Fibroblast of villous mesenchyme (primary cell): ENCODE measurements around the gene ZRANB1. TPM values are rescaled to one million over a fixed set of nuclear protein-coding genes. Genes with fewer than 3 reads are reported as not detected.

Experiments
- DNase-seq: peaks from one replicate; pipeline ENCODE4 v3.0.0-alpha.2; 2010; ENCODE audit warnings: low read depth
- H3K4me3 ChIP-seq: 2 replicates; pipeline ENCODE4 v1.5.1; 2011; ENCODE audit warnings: low read depth, mild to moderate bottlenecking, low read length
- CTCF ChIP-seq: IDR thresholded peaks from 2 replicates; pipeline ENCODE4 v1.5.1; 2012; ENCODE audit warnings: low read depth, mild to moderate bottlenecking, low read length; ENCODE audit not compliant: insufficient read depth
- total RNA-seq: library from RNA; depleted of rRNA; stranded (reverse); fragments of >200 nt; gene quantifications from 2 replicates; pipeline ENCODE4 v1.2.3, GENCODE V29; 2012

ZRANB1 gene
- total RNA-seq, 1 donor: 37.1 TPM

GRCh38 chr10:124959564-124959963, 17.6 kb downstream of the ZRANB1 start:
- DNase-seq: no peak
- H3K4me3 ChIP-seq: no peak overlapping the region
- no peak for TF ChIP-seq CTCF

GRCh38 chr10:124961248-124961570, 19.3 kb downstream of the ZRANB1 start:
- DNase-seq: no peak
- no peak for TF ChIP-seq CTCF
- no peak overlapping the region for H3K4me3 ChIP-seq

DNA sequence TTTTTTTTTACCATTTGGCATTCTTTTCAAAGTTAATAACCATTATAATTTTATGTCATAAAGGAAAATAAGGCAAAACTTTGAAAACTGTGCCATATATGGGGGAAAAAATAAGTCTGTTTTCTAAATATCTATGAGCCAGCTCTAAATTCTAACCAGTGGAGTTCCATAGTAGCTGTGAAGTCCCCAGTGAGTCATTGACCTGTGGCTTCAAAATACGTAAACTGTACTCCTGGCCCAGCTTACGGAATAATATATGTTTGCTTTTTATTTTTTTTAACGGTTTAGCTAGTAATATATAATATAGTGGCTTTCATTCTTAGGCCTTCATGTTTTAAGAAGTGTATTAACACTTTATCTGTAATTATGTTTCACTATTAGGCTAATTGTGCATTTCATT, 20.5 kb downstream of the ZRANB1 start:
- H3K4me3 ChIP-seq: no peak overlapping the region
- TF ChIP-seq CTCF: no peak
- peak; percentile 66 for DNase-seq

GRCh38 chr10:124963866-124964720, 22.2 kb downstream of the ZRANB1 start:
- no peak for DNase-seq
- no peak overlapping the region for H3K4me3 ChIP-seq
- TF ChIP-seq CTCF: no peak

DNA sequence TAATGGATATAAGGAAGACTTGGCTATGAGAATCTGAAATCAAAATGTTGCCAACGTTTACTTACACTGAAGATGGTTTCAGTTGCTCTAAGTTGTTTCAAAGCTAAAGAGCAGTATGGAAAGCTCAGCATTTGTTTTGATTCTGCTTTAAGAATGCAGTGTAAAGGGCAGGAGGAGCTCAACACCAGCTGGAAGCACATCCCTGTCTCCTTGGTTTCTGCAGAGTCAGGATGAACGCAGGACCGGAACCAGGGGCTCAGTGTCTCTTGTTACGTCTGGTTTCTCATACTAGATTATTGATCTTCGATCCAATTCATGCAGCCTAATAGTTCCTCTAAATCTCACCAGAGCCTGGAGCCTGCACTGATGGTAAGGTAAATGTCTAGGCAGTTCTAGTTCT, 24.1 kb downstream of the ZRANB1 start:
- no peak overlapping the region for H3K4me3 ChIP-seq
- no peak for TF ChIP-seq CTCF
- DNase-seq: no peak

GRCh38 chr10:124967255-124967654, 25.3 kb downstream of the ZRANB1 start:
- no peak for DNase-seq
- H3K4me3 ChIP-seq: no peak overlapping the region
- no peak for TF ChIP-seq CTCF

DNA sequence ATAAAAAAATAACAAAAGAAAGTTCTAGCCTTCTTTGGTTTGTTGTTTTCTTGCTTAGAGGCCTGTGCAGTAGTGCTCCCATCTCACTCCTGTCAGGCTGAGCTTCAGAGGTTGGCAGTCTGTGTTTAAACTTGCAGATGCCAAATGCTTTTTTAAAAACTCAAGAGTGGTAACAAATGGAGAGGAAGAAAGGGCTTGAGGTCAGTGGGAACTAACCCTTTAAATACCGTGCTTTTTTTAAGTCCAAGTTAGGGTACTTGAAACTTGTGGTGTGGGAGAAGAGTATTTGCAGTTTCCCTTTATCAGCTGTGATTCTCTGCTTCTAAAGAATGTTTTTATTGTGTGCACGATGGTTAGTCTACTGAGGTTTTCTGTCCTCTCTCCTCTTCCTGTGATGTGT, 29.4 kb downstream of the ZRANB1 start:
- no peak for DNase-seq
- no peak overlapping the region for H3K4me3 ChIP-seq
- TF ChIP-seq CTCF: no peak
